H9 (cell line): Measurements from ENCODE around the gene OR6B1. TPM values are rescaled to one million over a fixed set of nuclear protein-coding genes. Genes with fewer than 3 reads are reported as not detected.

Experiments
- DNase-seq: peaks from one replicate; pipeline ENCODE4 v3.0.0-alpha.2; 2017
- H2AFZ ChIP-seq: one replicate; pipeline ENCODE4 v1.6.1; 2013; ENCODE audit warnings: mild to moderate bottlenecking, low read length, control low read depth, moderate library complexity
- H2AK5ac ChIP-seq: 2 replicates; pipeline ENCODE4 v1.6.1; 2013; ENCODE audit warnings: low read length, control low read depth, mixed read lengths; ENCODE audit not compliant: insufficient read length
- H2BK120ac ChIP-seq: one replicate; pipeline ENCODE4 v1.6.1; 2013; ENCODE audit warnings: low read depth, mild to moderate bottlenecking, low read length, control low read depth, inconsistent platforms; ENCODE audit not compliant: poor library complexity, severe bottlenecking
- H2BK12ac ChIP-seq: 2 replicates; pipeline ENCODE4 v1.6.1; 2013; ENCODE audit warnings: low read length, control low read depth, mixed read lengths, low read depth; ENCODE audit not compliant: insufficient read length
- H2BK15ac ChIP-seq: 2 replicates; pipeline ENCODE4 v1.6.1; 2013; ENCODE audit warnings: low read depth, low read length, control low read depth
- H2BK20ac ChIP-seq: one replicate; pipeline ENCODE4 v1.6.1; 2013; ENCODE audit warnings: low read depth, mild to moderate bottlenecking, low read length, control low read depth, inconsistent platforms; ENCODE audit not compliant: poor library complexity, severe bottlenecking
- H2BK5ac ChIP-seq: 2 replicates; pipeline ENCODE4 v1.6.1; 2013; ENCODE audit warnings: low read length, control low read depth, mixed read lengths; ENCODE audit not compliant: insufficient read length
- H3K14ac ChIP-seq: 2 replicates; pipeline ENCODE4 v1.6.1; 2013; ENCODE audit warnings: low read length, control low read depth; ENCODE audit not compliant: insufficient read depth
- H3K18ac ChIP-seq: 2 replicates; pipeline ENCODE4 v1.6.1; 2013; ENCODE audit warnings: low read depth, mild to moderate bottlenecking, mixed read lengths, low read length, control low read depth; ENCODE audit not compliant: insufficient read length
- H3K23ac ChIP-seq: 2 replicates; pipeline ENCODE4 v1.6.1; 2013; ENCODE audit warnings: low read length, control low read depth, mixed read lengths, low read depth; ENCODE audit not compliant: insufficient read length
- H3K23me2 ChIP-seq: 2 replicates; pipeline ENCODE4 v1.6.1; 2013; ENCODE audit warnings: low read depth, mild to moderate bottlenecking, mixed read lengths, low read length, control low read depth; ENCODE audit not compliant: insufficient read length, poor library complexity, severe bottlenecking
- H3K27ac ChIP-seq: 2 replicates; pipeline ENCODE4 v1.5.1; 2013; ENCODE audit warnings: low read length, control low read depth, mixed read lengths, low read depth; ENCODE audit not compliant: insufficient read length
- H3K27me3 ChIP-seq: 2 replicates; pipeline ENCODE4 v1.6.1; 2013; ENCODE audit warnings: low read length, control low read depth, inconsistent platforms; ENCODE audit not compliant: insufficient read depth
- H3K4ac ChIP-seq: 2 replicates; pipeline ENCODE4 v1.6.1; 2013; ENCODE audit warnings: low read depth, mild to moderate bottlenecking, control low read depth, inconsistent platforms, low read length, moderate library complexity
- H3K4me1 ChIP-seq: 2 replicates; pipeline ENCODE4 v1.6.1; 2013; ENCODE audit warnings: low read length, control low read depth, inconsistent platforms; ENCODE audit not compliant: insufficient read depth
- H3K4me2 ChIP-seq: 2 replicates; pipeline ENCODE4 v1.6.1; 2013; ENCODE audit warnings: low read length, control low read depth, mixed read lengths; ENCODE audit not compliant: insufficient read length, insufficient read depth
- H3K56ac ChIP-seq: 2 replicates; pipeline ENCODE4 v1.6.1; 2013; ENCODE audit warnings: low read depth, mild to moderate bottlenecking, mixed read lengths, low read length, control low read depth; ENCODE audit not compliant: insufficient read length
- H3K79me1 ChIP-seq: 2 replicates; pipeline ENCODE4 v1.6.1; 2013; ENCODE audit warnings: low read depth, mild to moderate bottlenecking, moderate library complexity, low read length, control low read depth, inconsistent platforms; ENCODE audit not compliant: insufficient read depth, poor library complexity, severe bottlenecking
- H3K79me2 ChIP-seq: 2 replicates; pipeline ENCODE4 v1.6.1; 2013; ENCODE audit warnings: low read length, control low read depth, inconsistent platforms; ENCODE audit not compliant: insufficient read depth
- H3K9ac ChIP-seq: 2 replicates; pipeline ENCODE4 v1.6.1; 2013; ENCODE audit warnings: low read length, control low read depth, mixed read lengths; ENCODE audit not compliant: insufficient read length; ENCODE audit errors: extremely low read depth
- H3K9me3 ChIP-seq: one replicate; pipeline ENCODE4 v1.6.1; 2013; ENCODE audit warnings: low read depth, low read length, inconsistent platforms; ENCODE audit not compliant: control insufficient read depth
- H3T11ph ChIP-seq: one replicate; pipeline ENCODE4 v1.6.1; 2013; ENCODE audit warnings: mild to moderate bottlenecking, low read length, control low read depth, inconsistent platforms
- H4K20me1 ChIP-seq: one replicate; pipeline ENCODE4 v1.6.1; 2013; ENCODE audit not compliant: control insufficient read depth, insufficient read length, insufficient read depth
- H4K5ac ChIP-seq: 2 replicates; pipeline ENCODE4 v1.6.1; 2013; ENCODE audit warnings: low read depth, mild to moderate bottlenecking, mixed read lengths, low read length, control low read depth; ENCODE audit not compliant: insufficient read length
- H4K8ac ChIP-seq: replicated peaks from 2 replicates; pipeline ENCODE4 v1.6.1; 2013; ENCODE audit warnings: low read length, control low read depth, mixed read lengths, low read depth; ENCODE audit not compliant: insufficient read length
- H4K91ac ChIP-seq: 2 replicates; pipeline ENCODE4 v1.6.1; 2013; ENCODE audit warnings: low read depth, mild to moderate bottlenecking, moderate library complexity, mixed read lengths, low read length, control low read depth; ENCODE audit not compliant: insufficient read length
- H3K27ac Mint-ChIP-seq, 3 experiments: 2 replicates in 2 of 3; 3 replicates in 1 of 3; pipeline ENCODE4 v1.8.0; 2020 to 2021; ENCODE audit warnings: mixed read lengths in 3 of 3, mild to moderate bottlenecking in 1 of 3, moderate library complexity in 1 of 3
- H3K27me3 Mint-ChIP-seq: 2 replicates; pipeline ENCODE4 v1.8.0; 2021; ENCODE audit warnings: low read depth, mild to moderate bottlenecking, moderate library complexity, mixed read lengths
- H3K36me3 Mint-ChIP-seq, 3 experiments: 2 replicates in 2 of 3; 3 replicates in 1 of 3; pipeline ENCODE4 v1.8.0; 2020 to 2021; ENCODE audit warnings: low read depth in 3 of 3, mixed read lengths in 3 of 3; ENCODE audit not compliant: insufficient read depth in 1 of 3
- H3K4me1 Mint-ChIP-seq, 2 experiments: 2 replicates each; pipeline ENCODE4 v1.8.0; 2020; ENCODE audit warnings: mixed read lengths in 2 of 2
- H3K4me3 Mint-ChIP-seq, 2 experiments: 2 replicates in 1 of 2; 3 replicates in 1 of 2; pipeline ENCODE4 v1.8.0; 2020 to 2021; ENCODE audit warnings: mild to moderate bottlenecking in 2 of 2, mixed read lengths in 2 of 2, moderate library complexity in 1 of 2
- H3K9me3 Mint-ChIP-seq, 2 experiments: 2 replicates in 1 of 2; 3 replicates in 1 of 2; pipeline ENCODE4 v1.8.0; 2020; ENCODE audit warnings: mild to moderate bottlenecking in 2 of 2, mixed read lengths in 2 of 2, moderate library complexity in 1 of 2
- CTCF ChIP-seq: fragments of 200-600 bp; sonication (generic); conservative IDR thresholded peaks from 3 replicates; pipeline ENCODE4 v1.8.0; 2021; ENCODE audit warnings: antibody characterized with exemption, mild to moderate bottlenecking
- WGBS: extraction: QIAGEN DNeasy Blood & Tissue Kit; methylation state at CpG from one replicate; pipeline ENCODE4 v1.1.7; 2013; ENCODE audit warnings: missing lambda C conversion rate, low lambda C conversion rate, mixed read lengths; ENCODE audit not compliant: insufficient read length; ENCODE audit errors: extremely low coverage; 5-methylcytosine and 5-hydroxymethylcytosine counted together
- total RNA-seq: library from RNA; stranded (reverse); gene quantifications from 2 replicates; pipeline ENCODE4 v1.2.1, GENCODE V29; 2021

OR6B1 gene
- total RNA-seq, 1 experiment from 2014 or later: not detected

GRCh38 chr7:143954544-143954943, 45.6 kb upstream of the OR6B1 start, which contains the start of gene OR2F1:
OR2F1 (plus strand) TSS chr7:143954844; CDS start chr7:143959971, 5,127 bp downstream.
- Histone ChIP-seq H4K20me1 (no peaks in the 10 kb centered on the region), H3K27ac (no peak within 1 kb of the TSS), H3K9me3 (no peaks in the 10 kb centered on the region), H2BK5ac (no peak within 1 kb of the TSS), H3K4me2 (no peak within 1 kb of the TSS), H2BK20ac (no peak within 1 kb of the TSS), H3K4me1 (no peaks in the 10 kb centered on the region), H3K4ac (no peak within 1 kb of the TSS), H2AK5ac (no peak within 1 kb of the TSS), H3K23ac (no peak within 1 kb of the TSS), H4K8ac (no peak within 1 kb of the TSS), H4K5ac (no peak within 1 kb of the TSS), H3K79me1 (no peaks in the 10 kb centered on the region), H3K14ac (no peak within 1 kb of the TSS), H3T11ph (no peak within 1 kb of the TSS), H2BK15ac (no peak within 1 kb of the TSS), H3K9ac (no peak within 1 kb of the TSS), H3K18ac (no peak within 1 kb of the TSS), H2AFZ (no peak within 1 kb of the TSS), H3K27me3 (no peaks in the 10 kb centered on the region), H2BK12ac (no peak within 1 kb of the TSS), H3K79me2 (no peaks in the 10 kb centered on the region), H3K23me2 (no peaks in the 10 kb centered on the region), H4K91ac (no peak within 1 kb of the TSS), H3K56ac (no peak within 1 kb of the TSS), H2BK120ac (no peak within 1 kb of the TSS)
- peaks cover 14 to 16% of the 10 kb centered on the region in 2 experiments for H3K4me1 Mint-ChIP-seq
- TF ChIP-seq CTCF: no peak
- DNase-seq: no peak
- H3K4me3 Mint-ChIP-seq: no peak within 1 kb of the TSS
- H3K27me3 Mint-ChIP-seq: no peaks in the 10 kb centered on the region; the same call in none of the 2 replicates
- 100% methylated on average over 2 of the region's 3 CpGs for WGBS
- peaks cover 0 to 2% of the 10 kb centered on the region in 2 experiments; a peak in 1 of 5 replicates for H3K9me3 Mint-ChIP-seq
- H3K36me3 Mint-ChIP-seq: no peaks in the 10 kb centered on the region; a peak in 2 of 7 replicates
- no peak within 1 kb of the TSS; a peak in 1 of 7 replicates for H3K27ac Mint-ChIP-seq
